D721Med (cell line): Measurements from ENCODE around the gene SERPINB1.
"Not testable (repeated sequence)": the region's sequence is repeated elsewhere in the genome, so short reads cannot be mapped to it uniquely, and the experiment has no call there.

Experiments used
- DNase-seq: peaks from one replicate; pipeline ENCODE4 v3.0.0; 2011; ENCODE audit warnings: low spot score; ENCODE audit not compliant: insufficient read length
- FAIRE-seq: peaks from 2 replicates; lab custom pipeline; 2011; peaks lifted over from hg19 to GRCh38; lab: Jason Lieb, UNC
- TF ChIP-seq, protein P1 (sequence below): IDR thresholded peaks from 2 replicates; pipeline ENCODE4 v1.5.1; 2012; ENCODE audit warnings: mild to moderate bottlenecking, control low read depth; ENCODE audit not compliant: insufficient read depth; ENCODE audit errors: missing control alignments

SERPINB1 gene

DNA sequence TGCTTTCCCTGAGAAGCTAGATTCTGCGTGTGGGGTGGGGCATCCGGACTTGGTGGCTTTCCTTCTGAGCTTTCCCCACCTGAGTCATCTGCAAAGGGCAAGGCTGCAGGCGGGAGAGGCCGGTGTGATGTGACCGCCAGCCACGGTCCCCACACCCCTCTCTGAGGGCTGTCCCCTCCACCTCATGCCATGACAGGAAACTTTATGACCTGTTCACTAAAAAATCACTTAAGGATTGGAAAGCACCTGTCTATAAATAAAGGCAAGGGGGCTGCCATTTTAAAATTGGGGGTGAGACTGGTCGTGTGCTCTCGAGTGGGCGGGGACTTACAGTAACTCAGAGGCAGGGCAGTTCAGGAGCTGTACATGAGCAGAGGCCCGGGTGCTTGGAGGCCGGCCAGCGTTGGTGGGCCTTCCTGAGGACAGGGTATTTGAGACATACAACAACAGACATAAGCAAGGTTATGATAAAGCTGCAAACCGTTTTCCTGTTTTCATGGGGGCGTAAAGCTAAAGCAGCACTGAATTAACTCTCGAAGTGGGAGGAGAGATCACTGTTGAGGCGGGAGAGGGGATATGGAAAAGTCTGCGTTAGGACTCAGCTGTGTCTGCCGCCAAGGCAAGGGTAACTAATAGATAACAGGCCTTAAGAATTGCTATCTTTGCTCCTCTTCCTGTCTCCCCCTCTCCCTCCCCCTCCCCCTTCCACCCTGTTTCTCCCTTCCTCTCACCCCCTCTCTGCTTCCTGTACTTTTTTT, 16.1 kb upstream of the SERPINB1 start:
- DNase-seq, result no peak
- no peak for FAIRE-seq
- TF ChIP-seq, protein P1, sequence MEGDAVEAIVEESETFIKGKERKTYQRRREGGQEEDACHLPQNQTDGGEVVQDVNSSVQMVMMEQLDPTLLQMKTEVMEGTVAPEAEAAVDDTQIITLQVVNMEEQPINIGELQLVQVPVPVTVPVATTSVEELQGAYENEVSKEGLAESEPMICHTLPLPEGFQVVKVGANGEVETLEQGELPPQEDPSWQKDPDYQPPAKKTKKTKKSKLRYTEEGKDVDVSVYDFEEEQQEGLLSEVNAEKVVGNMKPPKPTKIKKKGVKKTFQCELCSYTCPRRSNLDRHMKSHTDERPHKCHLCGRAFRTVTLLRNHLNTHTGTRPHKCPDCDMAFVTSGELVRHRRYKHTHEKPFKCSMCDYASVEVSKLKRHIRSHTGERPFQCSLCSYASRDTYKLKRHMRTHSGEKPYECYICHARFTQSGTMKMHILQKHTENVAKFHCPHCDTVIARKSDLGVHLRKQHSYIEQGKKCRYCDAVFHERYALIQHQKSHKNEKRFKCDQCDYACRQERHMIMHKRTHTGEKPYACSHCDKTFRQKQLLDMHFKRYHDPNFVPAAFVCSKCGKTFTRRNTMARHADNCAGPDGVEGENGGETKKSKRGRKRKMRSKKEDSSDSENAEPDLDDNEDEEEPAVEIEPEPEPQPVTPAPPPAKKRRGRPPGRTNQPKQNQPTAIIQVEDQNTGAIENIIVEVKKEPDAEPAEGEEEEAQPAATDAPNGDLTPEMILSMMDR, result no peak

DNA sequence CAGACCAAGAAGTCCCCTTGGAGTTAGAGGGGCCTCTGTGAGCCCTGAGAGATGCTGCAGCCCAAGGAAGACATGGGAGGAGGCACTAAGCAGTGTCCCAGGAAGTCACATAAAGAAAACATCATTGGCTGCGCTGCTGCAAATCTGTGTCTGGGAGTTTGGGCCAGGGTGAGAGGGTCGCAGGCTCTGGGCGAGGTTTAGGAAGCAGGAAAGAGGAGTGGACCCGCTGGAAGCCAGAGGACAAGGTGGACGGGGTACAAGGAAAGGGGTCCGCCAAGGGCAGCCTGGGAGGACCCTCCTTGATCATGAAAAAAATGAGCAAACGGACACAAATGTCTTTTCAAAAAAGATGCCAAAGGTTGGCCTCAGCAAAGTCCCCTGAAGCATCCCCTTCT, 15.5 kb upstream of the SERPINB1 start:
- DNase-seq (no peak), FAIRE-seq (no peak)
- TF ChIP-seq, protein P1, result no peak

DNA sequence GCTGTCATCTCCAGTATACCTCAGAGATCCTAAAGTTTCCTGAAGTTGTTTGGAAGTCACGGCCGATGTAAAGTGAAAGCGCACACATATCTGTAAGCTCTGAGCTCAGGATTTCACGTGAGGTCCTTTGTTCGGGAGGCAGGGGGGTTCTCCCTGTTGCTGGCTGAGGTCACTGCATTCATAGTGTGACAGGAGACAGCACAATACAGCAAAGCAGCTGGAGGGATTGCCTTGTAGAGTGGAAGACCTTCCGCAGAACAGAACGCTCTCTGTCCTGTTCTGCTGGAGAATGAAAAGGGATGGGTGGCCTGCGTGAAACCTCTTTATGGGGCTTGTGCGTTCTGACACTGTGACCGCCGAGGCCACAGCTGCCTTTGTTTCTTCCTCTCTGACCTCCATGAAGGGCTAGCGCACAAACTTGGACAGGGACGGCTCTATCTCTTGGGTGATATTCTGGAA, 13.4 kb upstream of the SERPINB1 start:
- FAIRE-seq (no peak), DNase-seq (no peak)
- TF ChIP-seq, protein P1, result no peak

DNA sequence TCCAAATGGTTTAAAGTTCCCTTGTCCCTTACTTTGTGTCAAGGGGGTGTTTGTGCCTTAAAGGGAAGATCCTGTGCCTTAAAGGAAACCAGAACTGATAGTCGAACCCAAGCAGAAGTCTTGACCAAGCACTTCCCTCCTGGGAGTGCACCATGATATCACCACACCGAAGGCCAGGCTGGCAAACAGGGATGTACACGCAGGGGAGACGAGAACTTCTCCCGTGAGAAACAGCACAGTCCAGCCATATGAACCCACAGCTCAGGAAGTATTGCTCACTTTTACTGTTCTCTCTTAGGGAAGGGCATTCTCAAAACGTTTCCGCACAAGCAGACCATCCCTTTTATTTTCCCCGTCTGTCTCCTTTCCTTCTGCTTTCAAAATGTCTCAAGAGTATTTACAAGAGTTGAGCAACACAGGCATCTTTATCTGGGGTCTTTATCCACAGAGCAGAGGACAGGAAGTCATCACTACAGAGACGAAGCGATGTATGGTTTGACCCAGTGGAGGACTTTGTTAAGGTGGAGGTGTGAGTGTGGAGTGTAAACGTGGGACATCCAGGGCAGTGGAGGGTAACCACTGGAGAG, 12.8 kb upstream of the SERPINB1 start:
- no peak for DNase-seq
- TF ChIP-seq, protein P1, result no peak
- FAIRE-seq, result no peak

DNA sequence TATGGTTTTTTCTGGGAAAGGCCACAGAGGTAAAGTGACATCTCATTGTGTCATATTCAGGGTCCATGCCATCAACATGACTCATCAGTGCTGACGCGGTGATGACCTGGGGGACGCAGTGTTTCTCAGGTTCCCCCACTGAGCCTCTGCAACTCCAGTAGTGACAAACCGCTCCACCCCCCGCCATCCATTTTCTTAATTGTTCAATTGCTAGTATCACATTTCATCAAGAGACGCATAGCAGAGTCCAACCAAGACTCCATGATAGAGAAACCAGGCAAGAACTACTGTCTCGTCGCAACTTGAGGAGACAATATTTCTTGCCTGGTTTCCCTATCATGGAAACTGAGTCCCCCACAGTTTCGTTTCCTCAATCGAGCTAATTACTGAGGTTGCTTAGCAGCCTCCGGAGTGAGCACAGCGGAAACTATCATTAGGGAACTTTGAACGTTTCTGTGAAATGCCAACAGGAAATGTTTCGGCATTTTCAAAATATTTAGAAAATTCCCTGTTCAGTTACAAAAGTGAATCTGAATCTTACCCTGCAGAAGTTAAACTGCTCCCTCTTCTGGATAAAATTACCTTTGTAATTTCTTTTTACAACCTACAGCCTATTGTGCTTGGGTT, 12.2 kb upstream of the SERPINB1 start:
- FAIRE-seq (no peak), DNase-seq (no peak)
- TF ChIP-seq, protein P1, result no peak

DNA sequence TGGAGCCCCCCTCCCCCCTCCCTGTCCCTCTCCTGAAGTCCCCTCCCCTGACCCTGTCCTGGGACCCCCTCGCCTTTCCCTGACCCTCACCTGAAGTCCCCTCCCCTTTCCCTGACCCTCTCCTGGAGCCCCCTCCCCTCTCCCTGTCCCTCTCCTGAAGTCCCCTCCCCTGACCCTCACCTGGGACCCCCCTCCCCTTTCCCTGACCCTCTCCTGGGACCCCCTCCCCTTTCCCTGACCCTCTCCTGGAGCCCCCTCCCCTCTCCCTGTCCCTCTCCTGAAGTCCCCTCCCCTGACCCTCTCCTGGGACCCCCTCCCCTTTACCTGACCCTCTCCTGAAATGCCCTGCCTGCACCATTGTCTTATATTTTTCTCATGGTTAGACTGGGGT, 11.7 kb upstream of the SERPINB1 start:
- FAIRE-seq, result not testable (repeated sequence)

DNA sequence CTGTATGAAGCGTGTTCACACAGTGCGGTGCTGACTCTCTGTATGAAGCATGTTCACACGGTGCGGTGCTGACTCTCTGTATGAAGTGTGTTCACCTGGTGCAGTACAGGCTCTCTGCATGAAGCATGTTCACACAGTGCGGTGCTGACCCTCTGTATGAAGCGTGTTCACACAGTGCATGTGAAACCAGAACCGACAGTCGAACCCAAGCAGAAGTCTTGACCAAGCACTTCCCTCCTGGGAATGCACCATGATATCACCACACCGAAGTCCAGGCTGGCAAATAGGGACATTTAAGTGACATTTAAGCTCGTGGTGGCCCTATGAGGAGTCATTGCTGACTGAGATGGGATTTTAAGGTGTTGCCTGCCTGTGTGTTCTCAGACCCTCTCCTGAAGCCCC, 11.3 kb upstream of the SERPINB1 start:
- FAIRE-seq (no peak), DNase-seq (no peak)
- TF ChIP-seq, protein P1, result no peak

More for the DNA sequence above, 11.7 kb upstream of the SERPINB1 start:
- not testable (repeated sequence) for DNase-seq
